ENCODE measurements around the gene SORCS3.

Gene SORCS3

GRCh38 chr10:104641187-104641936 lies at the start of gene SORCS3:
SORCS3 (plus strand) TSS chr10:104641290.
- H3K4me3 ChIP-seq (ENCODE audit: low read depth, low read length): peak within 1 kb of the TSS; percentile 33

GRCh38 chr10:104591441-104591840 lies 49.6 kb upstream of the SORCS3 start:
- no peak overlapping the region for H3K4me3 ChIP-seq (ENCODE audit: low read depth, low read length)

- no peak overlapping the region for H3K4me3 ChIP-seq (ENCODE audit: low read depth, low read length)
Observed at GRCh38 chr10:104601166-104601565, 39.9 kb upstream of the SORCS3 start.

GRCh38 chr10:104608091-104608828 lies 32.8 kb upstream of the SORCS3 start:
- H3K4me3 ChIP-seq (ENCODE audit: low read depth, low read length): no peak overlapping the region

- no peak overlapping the region for H3K4me3 ChIP-seq (ENCODE audit: low read depth, low read length)
Observed at GRCh38 chr10:104612571-104613205, 28.4 kb upstream of the SORCS3 start.

GRCh38 chr10:104613406-104613805 lies 27.7 kb upstream of the SORCS3 start:
- no peak overlapping the region for H3K4me3 ChIP-seq (ENCODE audit: low read depth, low read length)

GRCh38 chr10:104614245-104614831 lies 26.8 kb upstream of the SORCS3 start:
- no peak overlapping the region for H3K4me3 ChIP-seq (ENCODE audit: low read depth, low read length)

- no peak overlapping the region for H3K4me3 ChIP-seq (ENCODE audit: low read depth, low read length)
Observed at GRCh38 chr10:104615136-104615535, 26.0 kb upstream of the SORCS3 start.

GRCh38 chr10:104617831-104618230 lies 23.3 kb upstream of the SORCS3 start:
- no peak overlapping the region for H3K4me3 ChIP-seq (ENCODE audit: low read depth, low read length)

- H3K4me3 ChIP-seq (ENCODE audit: low read depth, low read length): no peak overlapping the region
Observed at GRCh38 chr10:104622175-104622574, 18.9 kb upstream of the SORCS3 start.

- no peak overlapping the region for H3K4me3 ChIP-seq (ENCODE audit: low read depth, low read length)
Observed at GRCh38 chr10:104622598-104623209, 18.4 kb upstream of the SORCS3 start.

GRCh38 chr10:104630731-104631130 lies 10.4 kb upstream of the SORCS3 start:
- no peak overlapping the region for H3K4me3 ChIP-seq (ENCODE audit: low read depth, low read length)

GRCh38 chr10:104631946-104632345 lies 9.1 kb upstream of the SORCS3 start:
- H3K4me3 ChIP-seq (ENCODE audit: low read depth, low read length): no peak overlapping the region

- H3K4me3 ChIP-seq (ENCODE audit: low read depth, low read length): peak overlapping the region; percentile 53
Observed at GRCh38 chr10:104638861-104639589, 2.1 kb upstream of the SORCS3 start.

- peak overlapping the region; percentile 17 for H3K4me3 ChIP-seq (ENCODE audit: low read depth, low read length)
Observed at GRCh38 chr10:104639590-104640338, 1.3 kb upstream of the SORCS3 start.

- H3K4me3 ChIP-seq (ENCODE audit: low read depth, low read length): peak overlapping the region; percentile 30
Observed at GRCh38 chr10:104640339-104641186, 527 bp upstream of the SORCS3 start.

GRCh38 chr10:104641937-104642657 lies 1.0 kb downstream of the SORCS3 start:
- peak overlapping the region; percentile 35 for H3K4me3 ChIP-seq (ENCODE audit: low read depth, low read length)

GRCh38 chr10:104642658-104643302 lies 1.7 kb downstream of the SORCS3 start:
- H3K4me3 ChIP-seq (ENCODE audit: low read depth, low read length): peak overlapping the region; percentile 35
